ENCODE data around the gene CUEDC2. TPM values are rescaled to one million over a fixed set of nuclear protein-coding genes. Genes with fewer than 3 reads are reported as not detected.

The CUEDC2 gene
- total and polyA plus RNA-seq, 4 donors: 14.4 to 36.1 (median 24.1) TPM

DNA sequence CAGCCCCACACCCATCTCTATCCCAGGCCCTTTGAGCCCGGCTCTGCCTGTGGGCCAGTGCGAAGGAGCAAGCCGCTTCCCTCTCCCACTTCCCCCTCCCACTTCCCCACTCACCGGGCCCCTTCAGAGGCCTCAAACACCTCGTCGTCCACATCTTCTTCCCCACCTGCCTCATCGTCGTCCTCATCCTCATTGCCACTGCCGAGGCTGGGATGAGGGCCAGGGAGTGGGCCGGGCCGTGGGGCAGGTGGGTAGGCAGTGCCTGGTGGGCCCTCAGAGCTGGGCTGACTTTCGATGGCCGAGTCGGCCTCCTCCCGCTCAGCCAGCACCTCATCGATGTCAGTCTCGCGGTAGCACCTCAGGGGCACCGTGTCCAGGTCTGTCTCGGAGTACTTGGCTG lies 17.6 kb downstream of the CUEDC2 start:
- Histone ChIP-seq H3K27me3 (ENCODE audit: control insufficient read depth in 4 of 4, insufficient read depth in 4 of 4, low read length in 3 of 4) (peaks cover 0 to 17% (median 6%) of the 10 kb centered on the region in 4 donors), H3K27ac (ENCODE audit: low read depth in 1 of 2, low read length in 2 of 2) (no peak overlapping the region), H3K4me3 (ENCODE audit: low read depth in 1 of 3, low read length in 3 of 3) (no peak overlapping the region), H3K36me3 (ENCODE audit: control insufficient read depth in 4 of 4, insufficient read depth in 3 of 4, low read depth in 1 of 4, low read length in 3 of 4) (no peaks in the 10 kb centered on the region), H3K4me1 (ENCODE audit: control insufficient read depth in 4 of 4, insufficient read depth in 4 of 4, low read length in 3 of 4) (peaks cover 6 to 10% (median 7%) of the 10 kb centered on the region in 4 donors), H3K9ac (ENCODE audit: low read depth in 1 of 2, low read length in 2 of 2) (no peak overlapping the region), H3K9me3 (ENCODE audit: control insufficient read depth in 4 of 4, low read length in 3 of 4) (no peaks in the 10 kb centered on the region)
- WGBS: 53% methylated on average over 20 of the region's 20 CpGs
- no peak for TF ChIP-seq RXRA (IDR thresholded peaks at IDR 0.05)
- no peak for TF ChIP-seq GABPA (IDR thresholded peaks at IDR 0.05 in 1 of 2, conservative IDR thresholded peaks at IDR 0.05 in 1 of 2)
- TF ChIP-seq, protein P1, sequence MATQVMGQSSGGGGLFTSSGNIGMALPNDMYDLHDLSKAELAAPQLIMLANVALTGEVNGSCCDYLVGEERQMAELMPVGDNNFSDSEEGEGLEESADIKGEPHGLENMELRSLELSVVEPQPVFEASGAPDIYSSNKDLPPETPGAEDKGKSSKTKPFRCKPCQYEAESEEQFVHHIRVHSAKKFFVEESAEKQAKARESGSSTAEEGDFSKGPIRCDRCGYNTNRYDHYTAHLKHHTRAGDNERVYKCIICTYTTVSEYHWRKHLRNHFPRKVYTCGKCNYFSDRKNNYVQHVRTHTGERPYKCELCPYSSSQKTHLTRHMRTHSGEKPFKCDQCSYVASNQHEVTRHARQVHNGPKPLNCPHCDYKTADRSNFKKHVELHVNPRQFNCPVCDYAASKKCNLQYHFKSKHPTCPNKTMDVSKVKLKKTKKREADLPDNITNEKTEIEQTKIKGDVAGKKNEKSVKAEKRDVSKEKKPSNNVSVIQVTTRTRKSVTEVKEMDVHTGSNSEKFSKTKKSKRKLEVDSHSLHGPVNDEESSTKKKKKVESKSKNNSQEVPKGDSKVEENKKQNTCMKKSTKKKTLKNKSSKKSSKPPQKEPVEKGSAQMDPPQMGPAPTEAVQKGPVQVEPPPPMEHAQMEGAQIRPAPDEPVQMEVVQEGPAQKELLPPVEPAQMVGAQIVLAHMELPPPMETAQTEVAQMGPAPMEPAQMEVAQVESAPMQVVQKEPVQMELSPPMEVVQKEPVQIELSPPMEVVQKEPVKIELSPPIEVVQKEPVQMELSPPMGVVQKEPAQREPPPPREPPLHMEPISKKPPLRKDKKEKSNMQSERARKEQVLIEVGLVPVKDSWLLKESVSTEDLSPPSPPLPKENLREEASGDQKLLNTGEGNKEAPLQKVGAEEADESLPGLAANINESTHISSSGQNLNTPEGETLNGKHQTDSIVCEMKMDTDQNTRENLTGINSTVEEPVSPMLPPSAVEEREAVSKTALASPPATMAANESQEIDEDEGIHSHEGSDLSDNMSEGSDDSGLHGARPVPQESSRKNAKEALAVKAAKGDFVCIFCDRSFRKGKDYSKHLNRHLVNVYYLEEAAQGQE (IDR thresholded peaks at IDR 0.05): no peak
- no peak for TF ChIP-seq JUND (IDR thresholded peaks at IDR 0.05)
- TF ChIP-seq NR2F2 (IDR thresholded peaks at IDR 0.05): no peak
- TF ChIP-seq EGR1 (IDR thresholded peaks at IDR 0.05; ENCODE audit: low read depth in 2 of 2): no peak
- TF ChIP-seq, protein P2, sequence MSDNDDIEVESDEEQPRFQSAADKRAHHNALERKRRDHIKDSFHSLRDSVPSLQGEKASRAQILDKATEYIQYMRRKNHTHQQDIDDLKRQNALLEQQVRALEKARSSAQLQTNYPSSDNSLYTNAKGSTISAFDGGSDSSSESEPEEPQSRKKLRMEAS (IDR thresholded peaks at IDR 0.05): no peak
- no peak for DNase-seq (ENCODE audit: low spot score)

DNA sequence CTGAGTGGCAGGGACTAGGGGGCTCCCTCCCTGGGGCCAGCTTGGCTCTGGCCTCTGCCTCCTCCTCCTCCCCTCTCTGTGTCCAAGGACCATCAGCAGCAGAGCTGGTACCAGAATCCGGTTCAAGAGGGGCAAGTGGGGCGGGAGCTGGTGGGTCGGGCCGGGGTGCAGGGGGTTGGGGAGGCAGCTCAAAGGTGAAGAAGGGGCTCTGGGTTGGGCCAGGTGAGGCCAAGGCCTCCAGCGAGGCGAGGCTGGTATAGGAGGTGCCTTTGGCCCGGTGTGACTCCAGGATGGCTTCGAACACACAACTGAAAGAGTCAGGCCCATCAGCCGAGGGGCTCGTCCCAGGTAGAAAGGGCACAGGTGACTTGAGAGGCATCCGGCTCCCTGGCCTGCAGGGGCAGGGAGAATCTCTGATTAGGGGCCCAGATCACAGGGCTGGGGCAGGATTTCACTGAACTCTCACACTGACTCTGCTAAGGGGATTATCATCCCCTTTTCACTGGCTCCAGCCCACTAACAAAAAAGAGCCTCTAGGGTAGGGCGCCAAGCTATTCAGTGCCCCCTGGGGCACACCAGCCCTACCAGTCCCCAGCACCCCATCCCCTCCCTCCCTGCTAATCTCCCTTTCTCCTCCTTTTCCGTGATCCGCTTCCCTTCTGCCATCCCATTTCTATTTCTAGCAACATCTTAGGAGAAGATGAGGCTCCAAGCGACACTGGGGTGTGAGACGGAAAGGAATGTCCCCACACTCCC lies 18.4 kb downstream of the CUEDC2 start:
- Histone ChIP-seq H3K27ac (ENCODE audit: low read depth in 1 of 2, low read length in 2 of 2) (no peak overlapping the region), H3K9me3 (ENCODE audit: control insufficient read depth in 4 of 4, low read length in 3 of 4) (no peaks in the 10 kb centered on the region), H3K4me3 (ENCODE audit: low read depth in 1 of 3, low read length in 3 of 3) (no peak overlapping the region), H3K9ac (ENCODE audit: low read depth in 1 of 2, low read length in 2 of 2) (no peak overlapping the region), H3K27me3 (ENCODE audit: control insufficient read depth in 4 of 4, insufficient read depth in 4 of 4, low read length in 3 of 4) (peaks cover 0 to 17% (median 6%) of the 10 kb centered on the region in 4 donors), H3K36me3 (ENCODE audit: control insufficient read depth in 4 of 4, insufficient read depth in 3 of 4, low read depth in 1 of 4, low read length in 3 of 4) (no peaks in the 10 kb centered on the region), H3K4me1 (ENCODE audit: control insufficient read depth in 4 of 4, insufficient read depth in 4 of 4, low read length in 3 of 4) (peaks cover 0 to 4% (median under 1%) of the 10 kb centered on the region in 4 donors)
- 81% methylated on average over 16 of the region's 16 CpGs for WGBS
- TF ChIP-seq, protein P2 (IDR thresholded peaks at IDR 0.05): no peak
- DNase-seq (ENCODE audit: low spot score): no peak

DNA sequence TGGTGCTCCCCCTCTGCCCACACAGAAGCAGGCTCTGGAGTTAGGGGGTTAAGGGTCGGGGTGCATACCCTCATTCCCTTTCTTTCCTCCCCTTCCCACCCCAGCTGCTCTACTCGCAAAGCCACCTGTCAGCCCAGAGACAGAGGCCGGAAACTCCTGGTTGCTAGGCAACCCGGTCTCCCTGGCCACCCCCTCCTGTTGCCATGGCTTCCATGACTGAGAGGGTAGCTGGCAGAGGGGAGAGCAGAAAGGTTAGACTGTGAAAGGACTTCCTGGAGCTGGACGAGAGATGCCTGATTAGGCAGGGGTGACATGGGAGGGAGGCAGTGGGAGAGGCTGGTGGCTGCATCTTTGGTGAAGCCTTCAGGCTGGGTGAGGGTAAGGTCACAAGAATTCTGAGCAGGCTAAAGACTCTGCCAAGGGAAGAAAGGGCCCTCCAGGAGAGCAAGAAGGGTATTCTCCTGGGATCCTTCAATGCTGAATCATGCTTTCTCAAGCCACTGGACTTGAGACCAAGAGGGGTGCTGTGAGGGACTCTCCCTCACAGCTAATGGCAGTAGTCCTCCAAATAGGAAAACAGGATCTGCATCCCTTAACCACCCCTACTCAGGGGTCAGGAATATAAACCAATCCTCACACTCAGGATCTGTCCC lies 19.2 kb downstream of the CUEDC2 start:
- DNase-seq (ENCODE audit: low spot score): no peak
- H3K27ac ChIP-seq (ENCODE audit: low read depth in 1 of 2, low read length in 2 of 2): no peak overlapping the region
- no peak overlapping the region for H3K9ac ChIP-seq (ENCODE audit: low read depth in 1 of 2, low read length in 2 of 2)
- peaks cover 2 to 8% (median 5%) of the 10 kb centered on the region in 4 donors for H3K4me1 ChIP-seq (ENCODE audit: control insufficient read depth in 4 of 4, insufficient read depth in 4 of 4, low read length in 3 of 4)
- peaks cover 0 to 19% (median 6%) of the 10 kb centered on the region in 4 donors for H3K27me3 ChIP-seq (ENCODE audit: control insufficient read depth in 4 of 4, insufficient read depth in 4 of 4, low read length in 3 of 4)
- no peaks in the 10 kb centered on the region for H3K36me3 ChIP-seq (ENCODE audit: control insufficient read depth in 4 of 4, insufficient read depth in 3 of 4, low read depth in 1 of 4, low read length in 3 of 4)
- TF ChIP-seq, protein P3, sequence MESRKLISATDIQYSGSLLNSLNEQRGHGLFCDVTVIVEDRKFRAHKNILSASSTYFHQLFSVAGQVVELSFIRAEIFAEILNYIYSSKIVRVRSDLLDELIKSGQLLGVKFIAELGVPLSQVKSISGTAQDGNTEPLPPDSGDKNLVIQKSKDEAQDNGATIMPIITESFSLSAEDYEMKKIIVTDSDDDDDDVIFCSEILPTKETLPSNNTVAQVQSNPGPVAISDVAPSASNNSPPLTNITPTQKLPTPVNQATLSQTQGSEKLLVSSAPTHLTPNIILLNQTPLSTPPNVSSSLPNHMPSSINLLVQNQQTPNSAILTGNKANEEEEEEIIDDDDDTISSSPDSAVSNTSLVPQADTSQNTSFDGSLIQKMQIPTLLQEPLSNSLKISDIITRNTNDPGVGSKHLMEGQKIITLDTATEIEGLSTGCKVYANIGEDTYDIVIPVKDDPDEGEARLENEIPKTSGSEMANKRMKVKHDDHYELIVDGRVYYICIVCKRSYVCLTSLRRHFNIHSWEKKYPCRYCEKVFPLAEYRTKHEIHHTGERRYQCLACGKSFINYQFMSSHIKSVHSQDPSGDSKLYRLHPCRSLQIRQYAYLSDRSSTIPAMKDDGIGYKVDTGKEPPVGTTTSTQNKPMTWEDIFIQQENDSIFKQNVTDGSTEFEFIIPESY (IDR thresholded peaks at IDR 0.05): no peak
- TF ChIP-seq HNF4G (IDR thresholded peaks at IDR 0.05) (no peak), EGR1 (IDR thresholded peaks at IDR 0.05; ENCODE audit: low read depth in 2 of 2) (no peak)
- H3K9me3 ChIP-seq (ENCODE audit: control insufficient read depth in 4 of 4, low read length in 3 of 4): no peaks in the 10 kb centered on the region
- H3K4me3 ChIP-seq (ENCODE audit: low read depth in 1 of 3, low read length in 3 of 3): no peak overlapping the region
- 28% methylated on average over 5 of the region's 5 CpGs for WGBS

Data from liver (tissue), 9 donors.